Non-pigmented ciliary epithelial cell (primary cell): Measurements from ENCODE around the gene FYCO1.
"Not testable (repeated sequence)": the region's sequence is repeated elsewhere in the genome, so short reads cannot be mapped to it uniquely, and the experiment has no call there.

Experiments
- DNase-seq: peaks from one replicate; pipeline ENCODE4 v3.0.0-alpha.2; 2010; ENCODE audit warnings: low read depth

FYCO1 gene

GRCh38 chr3:45995236-45996192 is at the start of gene FYCO1:
Gene FYCO1 (minus strand): TSS chr3:45995824. CDS start chr3:45984910, 10,914 bp downstream.
- no peak for DNase-seq

GRCh38 chr3:46038916-46039315 is 43.3 kb upstream of the FYCO1 start:
- DNase-seq, result no peak

GRCh38 chr3:46038071-46038470 is 42.4 kb upstream of the FYCO1 start:
- not testable (repeated sequence) for DNase-seq

- no peak for DNase-seq
Measured at GRCh38 chr3:46036191-46036590, 40.6 kb upstream of the FYCO1 start.

GRCh38 chr3:46031747-46032146 is 36.1 kb upstream of the FYCO1 start:
- DNase-seq, result no peak

- no peak for DNase-seq
Measured at GRCh38 chr3:46031269-46031668, 35.6 kb upstream of the FYCO1 start.

- DNase-seq, result no peak
Measured at GRCh38 chr3:46030626-46031025, 35.0 kb upstream of the FYCO1 start.

- DNase-seq, result no peak
Measured at GRCh38 chr3:46029953-46030543, 34.4 kb upstream of the FYCO1 start.

GRCh38 chr3:46027736-46028397 is 32.2 kb upstream of the FYCO1 start:
- no peak for DNase-seq

GRCh38 chr3:46027021-46027705 is 31.5 kb upstream of the FYCO1 start, which contains the start of gene XCR1:
Gene XCR1 (minus strand): TSS chr3:46027483. CDS start chr3:46021947, 5,536 bp downstream.
- DNase-seq, result no peak

- no peak for DNase-seq
Measured at GRCh38 chr3:46025139-46025538, 29.5 kb upstream of the FYCO1 start.

GRCh38 chr3:46024131-46024530 is 28.5 kb upstream of the FYCO1 start:
- no peak for DNase-seq

- no peak for DNase-seq
Measured at GRCh38 chr3:46022909-46023785, 27.5 kb upstream of the FYCO1 start.

- no peak for DNase-seq
Measured at GRCh38 chr3:46021516-46021915, 25.9 kb upstream of the FYCO1 start.

GRCh38 chr3:46020766-46021510 is 25.3 kb upstream of the FYCO1 start:
- DNase-seq, result no peak

GRCh38 chr3:46019707-46020106 is 24.1 kb upstream of the FYCO1 start:
- DNase-seq, result no peak

- no peak for DNase-seq
Measured at GRCh38 chr3:46017720-46018119, 22.1 kb upstream of the FYCO1 start.

GRCh38 chr3:46013316-46014094 is 17.9 kb upstream of the FYCO1 start:
- DNase-seq, result no peak

- DNase-seq, result no peak
Measured at GRCh38 chr3:46012246-46012645, 16.6 kb upstream of the FYCO1 start.
